ENCODE results near the gene CGNL1. TPM values are rescaled to one million over a fixed set of nuclear protein-coding genes. Genes with fewer than 3 reads are reported as not detected.

The CGNL1 gene
- total RNA-seq, 2 experiments from 2014 or later, result not detected

DNA sequence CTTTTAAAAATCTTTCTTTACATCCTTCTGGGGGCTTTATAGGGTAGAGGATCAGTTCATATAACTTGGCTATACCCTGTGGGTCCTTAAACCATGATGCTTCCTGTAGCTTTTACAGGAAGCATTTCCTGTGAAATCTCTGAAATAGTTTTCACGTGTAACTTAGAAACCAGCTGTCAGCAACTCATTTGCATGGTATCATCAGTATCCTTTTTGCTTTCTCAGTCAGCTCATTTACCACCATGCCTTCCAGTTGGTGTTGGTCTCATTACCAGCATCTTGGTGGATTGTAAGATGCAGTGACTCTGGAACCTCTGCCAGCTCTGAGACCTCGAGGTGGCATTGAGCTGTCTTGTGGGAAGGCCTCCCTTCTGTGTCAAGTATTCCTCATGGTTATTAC is 118.7 kb downstream of the CGNL1 start:
- no peak overlapping the region for H3K4me3 Mint-ChIP-seq
- H3K27me3 Mint-ChIP-seq, result peaks cover 7% of the 10 kb centered on the region
- H3K4me1 Mint-ChIP-seq, result no peaks in the 10 kb centered on the region
- H3K36me3 Mint-ChIP-seq, result no peaks in the 10 kb centered on the region
- H3K27ac Mint-ChIP-seq, result no peak overlapping the region
- no peaks in the 10 kb centered on the region for H3K9me3 Mint-ChIP-seq
- DNase-seq, result no peak

DNA sequence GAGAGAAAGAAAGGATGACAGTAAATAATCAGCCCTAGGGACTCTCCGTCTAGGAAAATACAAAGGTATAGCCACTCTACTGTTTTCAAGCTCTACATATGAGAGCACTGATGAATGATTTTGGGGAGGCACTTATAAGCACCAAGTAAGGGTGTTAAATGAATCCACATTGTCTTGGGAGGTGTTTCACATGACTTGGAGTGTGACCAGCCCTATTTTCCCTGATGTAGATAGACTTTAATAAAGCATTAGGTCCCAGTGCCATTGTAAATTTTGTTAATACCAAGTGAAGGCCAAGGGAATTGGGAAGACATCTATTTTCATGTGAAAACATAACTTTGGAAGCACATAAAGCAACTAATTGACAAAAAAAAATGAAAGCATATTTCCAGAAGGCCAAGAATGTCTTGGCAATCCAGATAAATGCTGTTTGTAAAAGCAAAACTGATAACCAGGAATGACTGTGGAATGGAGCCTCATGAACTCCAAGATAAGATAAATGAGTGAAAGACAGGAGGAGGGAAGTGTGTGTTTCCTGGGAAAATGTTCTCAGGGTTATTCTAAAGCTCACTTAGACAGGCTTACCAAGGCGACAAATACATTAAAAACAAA is 119.4 kb downstream of the CGNL1 start:
- Mint-ChIP-seq H3K27ac (no peak overlapping the region), H3K4me3 (no peak overlapping the region), H3K9me3 (no peaks in the 10 kb centered on the region), H3K4me1 (no peaks in the 10 kb centered on the region), H3K36me3 (no peaks in the 10 kb centered on the region), H3K27me3 (peaks cover 4% of the 10 kb centered on the region)
- no peak for DNase-seq

GRCh38 chr15:57496594-57496945 is 120.3 kb downstream of the CGNL1 start:
- Mint-ChIP-seq H3K9me3 (no peaks in the 10 kb centered on the region), H3K4me1 (no peaks in the 10 kb centered on the region), H3K27me3 (no peaks in the 10 kb centered on the region), H3K4me3 (no peak overlapping the region), H3K27ac (no peak overlapping the region), H3K36me3 (no peaks in the 10 kb centered on the region)
- no peak for DNase-seq

DNA sequence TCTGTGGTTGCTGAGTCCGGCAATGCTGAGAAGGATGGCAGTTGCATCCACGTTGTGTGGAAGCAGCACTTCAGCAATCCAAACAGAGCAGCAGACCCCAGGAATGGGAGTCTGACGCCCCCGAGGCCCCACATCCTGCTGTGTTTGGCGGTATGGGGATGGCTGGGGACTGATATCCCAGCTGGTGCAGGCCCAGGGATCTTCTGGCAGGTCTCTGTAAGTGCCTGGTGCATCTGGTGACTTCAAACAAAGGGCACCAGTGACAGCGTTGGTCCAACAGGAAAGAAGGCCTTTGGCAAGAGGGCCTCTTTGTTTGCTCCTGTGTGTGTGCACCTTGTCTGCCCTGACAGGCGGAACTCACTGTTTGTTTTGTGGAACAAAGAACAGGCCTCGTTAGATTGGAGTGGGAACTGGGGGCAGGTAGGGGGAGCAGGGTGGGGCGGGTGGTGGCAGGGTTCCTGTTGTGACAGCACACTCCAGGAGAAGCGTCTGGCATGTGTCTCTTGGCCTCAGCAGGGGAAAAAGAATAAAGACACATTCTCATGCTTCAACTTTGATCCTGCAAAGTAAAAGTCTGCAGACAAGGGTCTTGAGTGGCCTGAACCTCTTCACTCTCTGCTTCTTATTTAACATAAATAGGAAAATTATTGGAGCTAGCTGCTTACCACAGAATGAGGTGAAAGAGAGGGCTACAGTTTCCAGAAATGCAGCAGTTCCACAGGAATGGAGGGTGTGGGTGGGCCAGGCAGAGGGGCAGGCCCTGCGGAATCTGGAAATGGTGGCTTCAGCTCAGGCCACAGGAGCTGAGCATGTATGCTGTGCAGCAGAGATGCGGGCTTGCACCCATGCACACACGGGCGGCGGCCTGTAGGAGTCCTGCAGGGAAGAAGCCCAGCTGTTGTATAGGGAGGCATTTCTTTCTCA is 120.9 kb downstream of the CGNL1 start:
- Mint-ChIP-seq H3K9me3 (no peaks in the 10 kb centered on the region), H3K27ac (no peak overlapping the region), H3K36me3 (no peaks in the 10 kb centered on the region), H3K4me1 (no peaks in the 10 kb centered on the region), H3K27me3 (no peaks in the 10 kb centered on the region), H3K4me3 (no peak overlapping the region)
- DNase-seq, result no peak

- H3K36me3 Mint-ChIP-seq, result no peaks in the 10 kb centered on the region
- H3K9me3 Mint-ChIP-seq, result no peaks in the 10 kb centered on the region
- no peak for DNase-seq
- H3K4me1 Mint-ChIP-seq, result no peaks in the 10 kb centered on the region
- no peak overlapping the region for H3K4me3 Mint-ChIP-seq
- no peaks in the 10 kb centered on the region for H3K27me3 Mint-ChIP-seq
- no peak overlapping the region for H3K27ac Mint-ChIP-seq
These were observed 124.0 kb downstream of the CGNL1 start for GRCh38 chr15:57500256-57500655.

- H3K4me3 Mint-ChIP-seq, result no peak overlapping the region
- H3K9me3 Mint-ChIP-seq, result no peaks in the 10 kb centered on the region
- no peaks in the 10 kb centered on the region for H3K27me3 Mint-ChIP-seq
- no peak overlapping the region for H3K27ac Mint-ChIP-seq
- no peaks in the 10 kb centered on the region for H3K4me1 Mint-ChIP-seq
- no peak for DNase-seq
- H3K36me3 Mint-ChIP-seq, result no peaks in the 10 kb centered on the region
These were observed 124.8 kb downstream of the CGNL1 start for GRCh38 chr15:57500979-57501576.

GRCh38 chr15:57502116-57502515 is 125.8 kb downstream of the CGNL1 start:
- no peak for DNase-seq
- Mint-ChIP-seq H3K9me3 (no peaks in the 10 kb centered on the region), H3K27ac (no peak overlapping the region), H3K4me1 (no peaks in the 10 kb centered on the region), H3K27me3 (no peaks in the 10 kb centered on the region), H3K4me3 (no peak overlapping the region), H3K36me3 (no peaks in the 10 kb centered on the region)

- no peak for DNase-seq
- no peaks in the 10 kb centered on the region for H3K27me3 Mint-ChIP-seq
- no peaks in the 10 kb centered on the region for H3K4me1 Mint-ChIP-seq
- no peaks in the 10 kb centered on the region for H3K36me3 Mint-ChIP-seq
- no peak overlapping the region for H3K4me3 Mint-ChIP-seq
- H3K9me3 Mint-ChIP-seq, result no peaks in the 10 kb centered on the region
- H3K27ac Mint-ChIP-seq, result no peak overlapping the region
These were observed 126.9 kb downstream of the CGNL1 start for GRCh38 chr15:57503051-57503702.

DNA sequence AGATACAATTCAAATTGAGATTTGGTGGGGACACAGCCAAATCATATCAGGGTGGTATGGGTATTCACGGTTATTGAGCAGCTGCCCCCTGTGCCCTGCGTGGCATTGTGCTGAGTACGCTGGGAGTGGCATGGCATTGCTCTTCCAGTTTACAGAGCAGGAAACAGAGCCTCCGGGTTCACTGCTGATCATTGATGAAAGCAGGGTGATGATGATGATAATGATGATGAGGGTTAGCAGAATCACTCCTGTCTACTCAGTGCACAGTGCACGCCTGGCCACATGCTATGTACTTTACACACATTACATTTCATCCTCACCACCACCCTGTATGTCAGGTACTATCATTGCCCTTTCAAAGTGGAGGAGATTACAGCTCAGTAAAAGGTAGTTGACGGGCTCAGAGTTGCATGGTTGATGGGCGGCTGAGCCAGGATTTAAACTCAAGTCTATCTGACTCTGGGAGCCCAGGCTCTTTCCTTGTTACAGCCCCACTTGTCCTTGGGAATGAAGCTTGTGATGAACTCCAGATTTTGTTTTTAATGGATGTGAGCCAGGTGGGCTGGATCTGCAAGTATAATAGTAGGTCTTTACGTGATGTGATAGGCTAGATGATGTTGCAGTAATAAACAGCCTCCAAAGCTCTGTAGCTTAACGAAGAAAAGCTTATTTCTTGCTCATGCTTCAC is 127.8 kb downstream of the CGNL1 start:
- Mint-ChIP-seq H3K9me3 (no peaks in the 10 kb centered on the region), H3K4me1 (no peaks in the 10 kb centered on the region), H3K4me3 (no peak overlapping the region), H3K27me3 (no peaks in the 10 kb centered on the region), H3K36me3 (no peaks in the 10 kb centered on the region), H3K27ac (no peak overlapping the region)
- no peak for DNase-seq

- Mint-ChIP-seq H3K9me3 (no peaks in the 10 kb centered on the region), H3K27me3 (no peaks in the 10 kb centered on the region), H3K4me3 (no peak overlapping the region), H3K36me3 (no peaks in the 10 kb centered on the region), H3K4me1 (no peaks in the 10 kb centered on the region), H3K27ac (no peak overlapping the region)
- DNase-seq, result no peak
These were observed 128.3 kb downstream of the CGNL1 start for GRCh38 chr15:57504599-57504940.

DNA sequence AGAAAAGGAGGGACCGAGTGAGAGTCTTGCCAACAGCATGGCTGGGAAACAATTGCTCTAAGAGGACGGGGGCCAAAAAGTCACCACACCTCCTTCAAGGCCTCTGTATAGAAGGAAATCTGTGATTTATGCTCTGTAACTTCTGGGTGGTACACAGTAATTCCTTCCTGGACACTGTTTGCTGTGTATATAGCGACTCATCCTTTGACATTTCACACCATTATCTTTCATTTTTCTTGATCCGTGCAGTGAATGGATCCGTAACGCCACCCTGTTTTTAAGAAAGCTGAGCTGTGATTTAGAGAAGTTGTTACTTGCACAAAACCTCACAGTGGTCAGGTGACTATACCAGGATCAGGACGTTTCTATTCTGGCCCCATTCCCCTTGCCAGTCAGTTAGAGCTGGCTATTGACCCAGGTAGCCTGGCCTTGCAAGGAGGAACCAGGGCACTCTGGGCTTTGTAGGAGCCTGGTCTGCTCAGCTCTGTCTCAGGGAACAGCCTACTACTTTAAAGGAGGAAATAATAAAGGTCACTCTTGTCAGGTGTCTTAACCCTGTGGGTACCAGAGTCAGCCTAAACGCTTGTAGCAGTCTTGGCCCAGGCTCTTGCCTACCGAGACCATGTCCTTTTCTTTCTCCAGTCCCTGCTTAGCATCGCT is 128.9 kb downstream of the CGNL1 start:
- no peak overlapping the region for H3K27ac Mint-ChIP-seq
- H3K27me3 Mint-ChIP-seq, result no peaks in the 10 kb centered on the region
- no peak for DNase-seq
- no peaks in the 10 kb centered on the region for H3K4me1 Mint-ChIP-seq
- no peaks in the 10 kb centered on the region for H3K36me3 Mint-ChIP-seq
- no peaks in the 10 kb centered on the region for H3K9me3 Mint-ChIP-seq
- no peak overlapping the region for H3K4me3 Mint-ChIP-seq

DNA sequence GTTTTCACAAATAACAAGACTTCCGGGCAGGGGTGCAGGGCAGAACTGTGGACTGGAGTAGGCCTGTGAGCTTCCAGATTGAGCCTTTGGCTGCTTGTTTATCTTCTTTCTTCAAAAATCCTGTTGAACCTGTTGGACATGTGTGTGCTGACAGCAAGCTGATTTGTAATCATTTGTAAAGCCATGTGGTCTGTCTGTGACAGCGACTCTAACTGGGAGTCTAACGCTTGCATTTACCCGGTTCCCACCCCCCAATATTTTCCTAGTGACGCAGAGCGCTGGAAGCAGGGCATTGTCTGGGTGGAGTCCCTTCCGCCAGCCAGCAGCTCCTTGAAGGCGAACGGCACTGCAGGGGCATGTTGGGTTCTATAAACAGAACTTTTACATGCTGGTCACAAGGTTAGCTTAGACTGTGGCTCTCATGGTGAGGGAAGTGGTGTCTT is 129.7 kb downstream of the CGNL1 start:
- Mint-ChIP-seq H3K4me1 (no peaks in the 10 kb centered on the region), H3K4me3 (no peak overlapping the region), H3K36me3 (no peaks in the 10 kb centered on the region), H3K27ac (no peak overlapping the region), H3K9me3 (no peaks in the 10 kb centered on the region), H3K27me3 (no peaks in the 10 kb centered on the region)
- no peak for DNase-seq

- Mint-ChIP-seq H3K4me3 (no peak overlapping the region), H3K9me3 (no peaks in the 10 kb centered on the region), H3K27ac (no peak overlapping the region), H3K36me3 (no peaks in the 10 kb centered on the region), H3K4me1 (no peaks in the 10 kb centered on the region), H3K27me3 (no peaks in the 10 kb centered on the region)
- no peak for DNase-seq
These were observed 130.1 kb downstream of the CGNL1 start for GRCh38 chr15:57506422-57506821.

DNA sequence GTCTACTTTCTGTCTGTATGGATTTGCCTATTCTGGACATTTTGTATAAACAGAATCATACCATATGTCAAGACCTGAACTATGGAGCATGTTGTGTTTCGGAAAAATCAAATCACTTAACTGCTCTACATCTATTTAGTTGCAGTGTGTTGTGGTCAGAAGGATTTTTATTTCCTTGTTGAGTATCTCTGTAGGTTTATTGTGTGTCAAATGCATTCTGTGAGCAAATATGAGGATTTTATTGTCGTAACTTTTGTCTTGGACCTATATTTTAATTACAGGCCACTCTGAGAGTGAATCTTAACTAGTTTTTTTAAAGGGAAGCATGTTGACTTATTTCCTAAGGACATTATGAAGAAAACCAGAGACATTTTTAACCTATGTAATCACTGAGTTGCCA is 130.8 kb downstream of the CGNL1 start:
- H3K4me1 Mint-ChIP-seq, result no peaks in the 10 kb centered on the region
- H3K27me3 Mint-ChIP-seq, result no peaks in the 10 kb centered on the region
- no peaks in the 10 kb centered on the region for H3K36me3 Mint-ChIP-seq
- H3K4me3 Mint-ChIP-seq, result no peak overlapping the region
- no peak overlapping the region for H3K27ac Mint-ChIP-seq
- DNase-seq, result no peak
- no peaks in the 10 kb centered on the region for H3K9me3 Mint-ChIP-seq
